ENCODE measurements around the gene ARFRP1. TPM values are rescaled to one million over a fixed set of nuclear protein-coding genes. Genes with fewer than 3 reads are reported as not detected.

ARFRP1 gene
- total and polyA plus RNA-seq, 2 of the 13 experiments (the other 11 are each of a cell fraction or from before 2014, with no cell fraction given) = 32.0 to 51.1 TPM

DNA sequence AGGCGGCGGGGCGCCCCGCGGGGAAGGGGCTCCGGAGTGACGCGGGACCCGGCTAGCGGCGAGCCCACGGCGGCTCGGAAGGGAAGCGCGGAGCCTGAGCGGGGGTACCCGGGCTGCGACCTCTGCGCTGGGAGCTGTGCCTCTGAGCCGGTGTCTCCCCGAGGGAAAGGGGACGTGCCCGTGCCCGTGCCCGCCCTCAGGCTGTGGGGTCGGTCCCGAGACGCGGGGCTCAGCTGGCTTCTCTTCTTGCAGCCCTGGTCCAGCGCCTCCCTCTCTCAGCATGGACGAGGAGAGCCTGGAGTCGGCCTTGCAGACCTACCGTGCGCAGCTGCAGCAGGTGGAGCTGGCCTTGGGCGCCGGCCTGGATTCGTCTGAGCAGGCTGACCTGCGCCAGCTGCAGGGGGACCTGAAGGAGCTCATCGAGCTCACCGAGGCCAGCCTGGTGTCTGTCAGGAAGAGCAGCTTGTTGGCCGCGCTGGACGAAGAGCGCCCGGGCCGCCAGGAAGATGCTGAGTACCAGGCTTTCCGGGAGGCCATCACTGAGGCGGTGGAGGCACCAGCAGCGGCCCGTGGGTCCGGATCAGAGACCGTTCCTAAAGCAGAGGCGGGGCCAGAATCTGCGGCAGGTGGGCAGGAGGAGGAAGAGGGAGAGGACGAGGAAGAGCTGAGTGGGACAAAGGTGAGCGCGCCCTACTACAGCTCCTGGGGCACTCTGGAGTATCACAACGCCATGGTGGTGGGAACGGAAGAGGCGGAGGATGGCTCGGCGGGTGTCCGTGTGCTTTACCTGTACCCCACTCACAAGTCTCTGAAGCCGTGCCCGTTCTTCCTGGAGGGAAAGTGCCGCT lies 749 bp upstream of the ARFRP1 start (continued):
- TF ChIP-seq, protein P1, sequence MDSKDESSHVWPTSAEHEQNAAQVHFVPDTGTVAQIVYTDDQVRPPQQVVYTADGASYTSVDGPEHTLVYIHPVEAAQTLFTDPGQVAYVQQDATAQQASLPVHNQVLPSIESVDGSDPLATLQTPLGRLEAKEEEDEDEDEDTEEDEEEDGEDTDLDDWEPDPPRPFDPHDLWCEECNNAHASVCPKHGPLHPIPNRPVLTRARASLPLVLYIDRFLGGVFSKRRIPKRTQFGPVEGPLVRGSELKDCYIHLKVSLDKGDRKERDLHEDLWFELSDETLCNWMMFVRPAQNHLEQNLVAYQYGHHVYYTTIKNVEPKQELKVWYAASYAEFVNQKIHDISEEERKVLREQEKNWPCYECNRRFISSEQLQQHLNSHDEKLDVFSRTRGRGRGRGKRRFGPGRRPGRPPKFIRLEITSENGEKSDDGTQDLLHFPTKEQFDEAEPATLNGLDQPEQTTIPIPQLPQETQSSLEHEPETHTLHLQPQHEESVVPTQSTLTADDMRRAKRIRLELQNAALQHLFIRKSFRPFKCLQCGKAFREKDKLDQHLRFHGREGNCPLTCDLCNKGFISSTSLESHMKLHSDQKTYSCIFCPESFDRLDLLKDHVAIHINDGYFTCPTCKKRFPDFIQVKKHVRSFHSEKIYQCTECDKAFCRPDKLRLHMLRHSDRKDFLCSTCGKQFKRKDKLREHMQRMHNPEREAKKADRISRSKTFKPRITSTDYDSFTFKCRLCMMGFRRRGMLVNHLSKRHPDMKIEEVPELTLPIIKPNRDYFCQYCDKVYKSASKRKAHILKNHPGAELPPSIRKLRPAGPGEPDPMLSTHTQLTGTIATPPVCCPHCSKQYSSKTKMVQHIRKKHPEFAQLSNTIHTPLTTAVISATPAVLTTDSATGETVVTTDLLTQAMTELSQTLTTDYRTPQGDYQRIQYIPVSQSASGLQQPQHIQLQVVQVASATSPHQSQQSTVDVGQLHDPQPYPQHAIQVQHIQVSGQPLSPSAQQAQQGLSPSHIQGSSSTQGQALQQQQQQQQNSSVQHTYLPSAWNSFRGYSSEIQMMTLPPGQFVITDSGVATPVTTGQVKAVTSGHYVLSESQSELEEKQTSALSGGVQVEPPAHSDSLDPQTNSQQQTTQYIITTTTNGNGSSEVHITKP (CRISPR knock-in tag; IDR thresholded peaks at IDR 0.05; ENCODE audit: low read depth) = 0 out of 2 replicates have a peak, but pooled peaks have one; percentile 18
- no peak for TF ChIP-seq EHMT2 (IDR thresholded peaks at IDR 0.05; ENCODE audit: borderline replicate concordance, low read depth, low read length)
- TF ChIP-seq XRCC5 (optimal IDR thresholded peaks at IDR 0.05; ENCODE audit: low read length) = peak; percentile 58
- 0 out of 2 replicates have a peak, but pooled peaks have one; percentile 55 for TF ChIP-seq ZNF230 (CRISPR knock-in tag; IDR thresholded peaks at IDR 0.05)
- peak; percentile 34 for TF ChIP-seq KDM5A (IDR thresholded peaks at IDR 0.05; ENCODE audit: borderline replicate concordance, low read length)
- peak; percentile 14 for TF ChIP-seq SKI (IDR thresholded peaks at IDR 0.05; ENCODE audit: partially characterized antibody)
- TF ChIP-seq SP140L (CRISPR knock-in tag; IDR thresholded peaks at IDR 0.05; ENCODE audit: borderline replicate concordance) = no peak
- 0 out of 2 replicates have a peak, but pooled peaks have one; percentile 45 for TF ChIP-seq GTF3A (CRISPR knock-in tag; conservative IDR thresholded peaks at IDR 0.05)
- TF ChIP-seq FOXC1 (CRISPR knock-in tag; IDR thresholded peaks at IDR 0.05; ENCODE audit: borderline replicate concordance) = 0 out of 2 replicates have a peak, but pooled peaks have one; percentile 12
- peak; percentile 82 for TF ChIP-seq ZKSCAN1 (IDR thresholded peaks at IDR 0.05; ENCODE audit: low read length)
- 0 out of 2 replicates have a peak, but pooled peaks have one; percentile 15 for TF ChIP-seq ZNF251 (CRISPR knock-in tag; IDR thresholded peaks at IDR 0.05)
- TF ChIP-seq SALL1 (CRISPR knock-in tag; IDR thresholded peaks at IDR 0.05) = peak; percentile 52; the same call in 1 of the 2 replicates
- peak; percentile 16; the same call in 1 of the 2 replicates for TF ChIP-seq ZNF768 (CRISPR knock-in tag; IDR thresholded peaks at IDR 0.05)
- no peak for TF ChIP-seq ZNF720 (CRISPR knock-in tag; IDR thresholded peaks at IDR 0.05)
- TF ChIP-seq ZIK1 (CRISPR knock-in tag; IDR thresholded peaks at IDR 0.05; ENCODE audit: borderline replicate concordance, low read depth) = no peak
- no peak for TF ChIP-seq CAMTA2 (CRISPR knock-in tag; IDR thresholded peaks at IDR 0.05; ENCODE audit: borderline replicate concordance)
- peak; percentile 35 for TF ChIP-seq AGO2 (optimal IDR thresholded peaks at IDR 0.05; ENCODE audit: low read depth, low read length)
- TF ChIP-seq KLF13 (CRISPR knock-in tag; IDR thresholded peaks at IDR 0.05) = peak; percentile 84; the same call in 1 of the 2 replicates
- TF ChIP-seq SALL2 (CRISPR knock-in tag; IDR thresholded peaks at IDR 0.05) = no peak; the same call in 1 of the 2 replicates
- 0 out of 2 replicates have a peak, but pooled peaks have one; percentile 34 for TF ChIP-seq ZBTB20 (CRISPR knock-in tag; IDR thresholded peaks at IDR 0.05; ENCODE audit: borderline replicate concordance, low read depth)
- TF ChIP-seq, protein P2, sequence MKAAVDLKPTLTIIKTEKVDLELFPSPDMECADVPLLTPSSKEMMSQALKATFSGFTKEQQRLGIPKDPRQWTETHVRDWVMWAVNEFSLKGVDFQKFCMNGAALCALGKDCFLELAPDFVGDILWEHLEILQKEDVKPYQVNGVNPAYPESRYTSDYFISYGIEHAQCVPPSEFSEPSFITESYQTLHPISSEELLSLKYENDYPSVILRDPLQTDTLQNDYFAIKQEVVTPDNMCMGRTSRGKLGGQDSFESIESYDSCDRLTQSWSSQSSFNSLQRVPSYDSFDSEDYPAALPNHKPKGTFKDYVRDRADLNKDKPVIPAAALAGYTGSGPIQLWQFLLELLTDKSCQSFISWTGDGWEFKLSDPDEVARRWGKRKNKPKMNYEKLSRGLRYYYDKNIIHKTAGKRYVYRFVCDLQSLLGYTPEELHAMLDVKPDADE (CRISPR knock-in tag; IDR thresholded peaks at IDR 0.05) = 0 out of 2 replicates have a peak, but pooled peaks have one; percentile 51
- peak; percentile 78; the same call in 1 of the 2 replicates for TF ChIP-seq PAWR (CRISPR knock-in tag; IDR thresholded peaks at IDR 0.05; ENCODE audit: borderline replicate concordance)
- peak; percentile 68; the same call in 1 of the 2 replicates for TF ChIP-seq ZNF296 (CRISPR knock-in tag; conservative IDR thresholded peaks at IDR 0.05)
